Endodermal cell (in vitro differentiated cells): Measurements from ENCODE around the gene ZBTB1. TPM values are rescaled to one million over a fixed set of nuclear protein-coding genes. Genes with fewer than 3 reads are reported as not detected.

Source experiments
- DNase-seq: peaks from one replicate; pipeline ENCODE4 v3.0.0-alpha.2; 2017
- H3K27ac ChIP-seq: 2 replicates; pipeline ENCODE4 v1.5.1; 2013; ENCODE audit warnings: mild to moderate bottlenecking, low read depth, low read length, moderate library complexity
- H3K27me3 ChIP-seq: 2 replicates; pipeline ENCODE4 v1.6.1; 2013; ENCODE audit warnings: mild to moderate bottlenecking, low read length, moderate library complexity; ENCODE audit not compliant: insufficient read depth, control insufficient read depth, poor library complexity, severe bottlenecking
- H3K36me3 ChIP-seq: 2 replicates; pipeline ENCODE4 v1.7.0; 2013; ENCODE audit warnings: mild to moderate bottlenecking, low read length, moderate library complexity; ENCODE audit not compliant: control insufficient read depth, insufficient read depth
- H3K4me1 ChIP-seq: one replicate; pipeline ENCODE4 v1.7.0; 2013; ENCODE audit warnings: low read length; ENCODE audit not compliant: control insufficient read depth, insufficient read depth
- H3K4me3 ChIP-seq: 2 replicates; pipeline ENCODE4 v1.5.1; 2013; ENCODE audit warnings: mild to moderate bottlenecking, low read length, moderate library complexity
- H3K9ac ChIP-seq: 2 replicates; pipeline ENCODE4 v1.6.1; 2013; ENCODE audit warnings: mild to moderate bottlenecking, low read length, moderate library complexity; ENCODE audit not compliant: poor library complexity, severe bottlenecking; ENCODE audit errors: extremely low read depth
- H3K9me3 ChIP-seq: 2 replicates; pipeline ENCODE4 v1.6.1; 2013; ENCODE audit warnings: mild to moderate bottlenecking, low read length, moderate library complexity; ENCODE audit not compliant: control insufficient read depth
- H3K27ac Mint-ChIP-seq: 2 replicates; pipeline ENCODE4 v1.8.0; 2020; ENCODE audit warnings: mixed read lengths
- H3K27me3 Mint-ChIP-seq: 2 replicates; pipeline ENCODE4 v1.8.0; 2021; ENCODE audit warnings: mild to moderate bottlenecking, mixed read lengths; ENCODE audit not compliant: insufficient read depth
- H3K36me3 Mint-ChIP-seq: 2 replicates; pipeline ENCODE4 v1.8.0; 2020; ENCODE audit warnings: low read depth, mixed read lengths
- H3K4me1 Mint-ChIP-seq: 2 replicates; pipeline ENCODE4 v1.8.0; 2020; ENCODE audit warnings: mixed read lengths
- H3K4me3 Mint-ChIP-seq: 2 replicates; pipeline ENCODE4 v1.8.0; 2020; ENCODE audit warnings: mild to moderate bottlenecking, moderate library complexity, mixed read lengths
- H3K9me3 Mint-ChIP-seq: 2 replicates; pipeline ENCODE4 v1.8.0; 2020; ENCODE audit warnings: mild to moderate bottlenecking, mixed read lengths
- CTCF ChIP-seq: fragments of 200-600 bp; sonication (generic); conservative IDR thresholded peaks from 2 replicates; pipeline ENCODE4 v1.5.0; 2021; ENCODE audit warnings: antibody characterized with exemption, mild to moderate bottlenecking
- WGBS, 2 experiments: methylation state at CpG; one replicate each; pipeline versions ENCODE4 v1.1.5 to v1.1.7; 2013; ENCODE audit warnings: missing lambda C conversion rate in 2 of 2, mixed read lengths in 1 of 2; ENCODE audit not compliant: insufficient coverage in 1 of 2, insufficient read length in 1 of 2; 5-methylcytosine and 5-hydroxymethylcytosine counted together
- total RNA-seq, 2 donors: library from RNA; stranded (reverse); fragmentation: NEBNext Ultra II Directional in 1 of 2; extraction: Animal tissue kit (Norgen Biotek cat#: 25700) in 1 of 2; gene quantifications; 2 replicates in 1 of 2; 3 replicates in 1 of 2; pipeline ENCODE4 v1.2.1, GENCODE V29; 2021

The ZBTB1 gene
- total RNA-seq, 2 donors from 2014 or later = 31.0 to 32.4 TPM

GRCh38 chr14:64491637-64492036 lies 12.9 kb upstream of the ZBTB1 start:
- H3K9me3 Mint-ChIP-seq = no peaks in the 10 kb centered on the region
- no peaks in the 10 kb centered on the region for H3K27me3 Mint-ChIP-seq
- H3K36me3 ChIP-seq = peaks cover 30% of the 10 kb centered on the region
- H3K27me3 ChIP-seq = no peaks in the 10 kb centered on the region
- H3K4me1 ChIP-seq = no peaks in the 10 kb centered on the region
- no peak overlapping the region for H3K27ac Mint-ChIP-seq
- H3K4me1 Mint-ChIP-seq = no peaks in the 10 kb centered on the region
- no peaks in the 10 kb centered on the region for H3K9me3 ChIP-seq
- DNase-seq = no peak
- no peak overlapping the region for H3K27ac ChIP-seq
- no peak for TF ChIP-seq CTCF
- no peak overlapping the region for H3K4me3 Mint-ChIP-seq
- H3K4me3 ChIP-seq = no peak overlapping the region
- no peak overlapping the region for H3K9ac ChIP-seq
- H3K36me3 Mint-ChIP-seq = peaks cover 38% of the 10 kb centered on the region
- 84 to 100% methylated on average over 1 of the region's 2 CpGs for WGBS, 2 experiments

DNA sequence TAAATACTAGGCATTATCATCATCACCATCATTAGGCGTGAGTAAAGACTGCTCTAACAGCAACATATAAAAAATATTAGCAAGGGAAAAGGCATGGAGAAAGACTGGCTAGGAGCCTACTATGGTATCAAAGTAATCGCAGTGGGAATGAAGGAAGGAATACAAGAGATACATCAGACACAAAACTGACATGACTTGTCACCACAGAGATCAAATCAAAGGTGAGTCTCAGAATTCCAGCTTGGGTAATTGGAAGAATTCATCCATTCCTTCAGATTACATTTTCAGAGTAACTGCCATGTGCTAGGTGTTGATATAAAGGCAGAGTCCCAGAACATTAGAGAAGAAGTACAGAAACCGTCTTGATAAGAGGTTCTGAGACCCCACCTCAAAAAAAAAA lies 11.1 kb upstream of the ZBTB1 start:
- Mint-ChIP-seq H3K27me3 (no peaks in the 10 kb centered on the region), H3K9me3 (no peaks in the 10 kb centered on the region), H3K4me1 (no peaks in the 10 kb centered on the region), H3K4me3 (no peak overlapping the region), H3K36me3 (peaks cover 27% of the 10 kb centered on the region), H3K27ac (no peak overlapping the region)
- DNase-seq = no peak
- H3K9ac ChIP-seq = no peak overlapping the region
- no peak for TF ChIP-seq CTCF
- H3K4me1 ChIP-seq = no peaks in the 10 kb centered on the region
- H3K9me3 ChIP-seq = no peaks in the 10 kb centered on the region
- no peak overlapping the region for H3K4me3 ChIP-seq
- no peak overlapping the region for H3K27ac ChIP-seq
- H3K27me3 ChIP-seq = no peaks in the 10 kb centered on the region
- H3K36me3 ChIP-seq = peaks cover 16% of the 10 kb centered on the region
- 93 to 100% methylated on average over 2 to 3 of the region's 3 CpGs for WGBS, 2 experiments

- no peak for TF ChIP-seq CTCF
- H3K27ac Mint-ChIP-seq = no peak overlapping the region
- Histone ChIP-seq H3K9ac (no peak overlapping the region), H3K36me3 (peaks cover 10% of the 10 kb centered on the region), H3K9me3 (no peaks in the 10 kb centered on the region), H3K4me1 (no peaks in the 10 kb centered on the region), H3K27ac (no peak overlapping the region), H3K27me3 (no peaks in the 10 kb centered on the region), H3K4me3 (no peak overlapping the region)
- no peaks in the 10 kb centered on the region for H3K27me3 Mint-ChIP-seq
- H3K36me3 Mint-ChIP-seq = peaks cover 32% of the 10 kb centered on the region
- DNase-seq = no peak
- peaks cover 6% of the 10 kb centered on the region for H3K4me1 Mint-ChIP-seq
- H3K9me3 Mint-ChIP-seq = no peaks in the 10 kb centered on the region
- H3K4me3 Mint-ChIP-seq = no peak overlapping the region
Observed at GRCh38 chr14:64495252-64495651, 9.3 kb upstream of the ZBTB1 start.
